OCI-LY1 (cell line): ENCODE measurements around the gene THSD7A.

ENCODE experiments used
- H2AFZ ChIP-seq: fragments of 200-600 bp; sonication (generic), shearing (Covaris generic); 2 replicates; pipeline ENCODE4 v1.6.0; 2014; ENCODE audit warnings: antibody characterized with exemption, mild to moderate bottlenecking, low read length
- H3F3A ChIP-seq: fragments of 200-600 bp; sonication (generic), shearing (Covaris generic); 2 replicates; pipeline ENCODE4 v1.6.0; 2014; ENCODE audit warnings: mild to moderate bottlenecking, antibody characterized with exemption, low read length, moderate library complexity; ENCODE audit not compliant: insufficient read depth
- H3K27ac ChIP-seq: fragments of 200-600 bp; sonication (generic); 2 replicates; pipeline ENCODE4 v1.5.1; 2014; ENCODE audit warnings: low read length, mixed run types, mild to moderate bottlenecking, low read depth; ENCODE audit not compliant: poor library complexity, severe bottlenecking
- H3K27me3 ChIP-seq: fragments of 200-600 bp; sonication (generic); 2 replicates; pipeline ENCODE4 v1.6.0; 2014; ENCODE audit warnings: antibody characterized with exemption, mild to moderate bottlenecking, low read length, moderate library complexity; ENCODE audit not compliant: insufficient read depth
- H3K36me3 ChIP-seq: fragments of 200-600 bp; sonication (generic); 2 replicates; pipeline ENCODE4 v1.6.1; 2014; ENCODE audit warnings: mild to moderate bottlenecking, antibody characterized with exemption, low read length, moderate library complexity, mixed read lengths; ENCODE audit not compliant: insufficient read depth
- H3K4me1 ChIP-seq: fragments of 200-600 bp; sonication (generic); 2 replicates; pipeline ENCODE4 v1.5.1; 2014; ENCODE audit warnings: mild to moderate bottlenecking, low read length, moderate library complexity; ENCODE audit not compliant: insufficient read depth, severe bottlenecking
- H3K4me2 ChIP-seq: fragments of 200-600 bp; sonication (generic), shearing (Covaris generic); 2 replicates; pipeline ENCODE4 v1.6.1; 2014; ENCODE audit warnings: low read length
- H3K4me3 ChIP-seq: fragments of 200-600 bp; sonication (generic); 2 replicates; pipeline ENCODE4 v1.5.1; 2014; ENCODE audit warnings: low read length, low read depth, mild to moderate bottlenecking, mixed read lengths; ENCODE audit not compliant: poor library complexity, severe bottlenecking
- H3K79me2 ChIP-seq: fragments of 200-600 bp; shearing (Covaris generic); 2 replicates; pipeline ENCODE4 v1.6.1; 2016; ENCODE audit warnings: mixed run types, low read length, mixed read lengths; ENCODE audit not compliant: insufficient read depth
- H3K9ac ChIP-seq: fragments of 200-600 bp; sonication (generic), shearing (Covaris generic); 2 replicates; pipeline ENCODE4 v1.6.1; 2014; ENCODE audit warnings: mild to moderate bottlenecking, low read length, mixed read lengths
- H3K9me2 ChIP-seq: fragments of 200-600 bp; sonication (generic), shearing (Covaris generic); 2 replicates; pipeline ENCODE4 v1.6.1; 2014; ENCODE audit warnings: low read depth, mild to moderate bottlenecking, low read length, mixed read lengths
- H3K9me3 ChIP-seq: fragments of 200-600 bp; shearing (Covaris generic); 2 replicates; pipeline ENCODE4 v1.6.1; 2014; ENCODE audit warnings: low read length, mixed read lengths
- H4K20me1 ChIP-seq: fragments of 200-600 bp; sonication (generic), shearing (Covaris generic); 2 replicates; pipeline ENCODE4 v1.6.0; 2016; ENCODE audit warnings: mild to moderate bottlenecking, low read length; ENCODE audit not compliant: insufficient read depth
- EZH2 ChIP-seq: fragments of 200-600 bp; sonication (generic), shearing (Covaris generic); IDR thresholded peaks from 2 replicates; pipeline ENCODE4 v1.8.0; 2017; ENCODE audit warnings: borderline replicate concordance, mixed run types, mild to moderate bottlenecking, antibody characterized with exemption, low read length, moderate library complexity, mixed read lengths
- TF ChIP-seq, protein P1 (sequence below): fragments of 200-600 bp; sonication (generic), shearing (Covaris generic); IDR thresholded peaks from 2 replicates; pipeline ENCODE4 v1.5.1; 2017; ENCODE audit warnings: mild to moderate bottlenecking, antibody characterized with exemption, low read length, moderate library complexity, mixed read lengths

Gene THSD7A

DNA sequence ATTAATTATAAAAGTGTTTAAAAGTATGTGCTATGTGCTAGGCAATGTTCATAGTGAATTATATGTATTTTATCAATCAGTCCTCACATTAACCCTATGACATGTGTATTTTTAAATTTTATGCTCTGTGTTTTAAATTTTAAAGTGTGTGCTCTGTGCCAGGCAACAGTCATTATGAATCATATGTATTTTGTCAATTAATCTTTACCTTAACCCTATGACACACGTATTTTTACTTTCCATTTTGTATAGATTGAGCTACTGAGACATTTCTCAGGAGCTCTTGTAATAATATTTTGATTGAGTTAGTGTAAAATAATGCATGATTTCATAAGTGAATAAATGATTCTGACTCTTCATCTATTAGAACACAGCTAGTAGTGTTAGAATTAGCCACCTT, 117.8 kb downstream of the THSD7A start:
- TF ChIP-seq, protein P1, sequence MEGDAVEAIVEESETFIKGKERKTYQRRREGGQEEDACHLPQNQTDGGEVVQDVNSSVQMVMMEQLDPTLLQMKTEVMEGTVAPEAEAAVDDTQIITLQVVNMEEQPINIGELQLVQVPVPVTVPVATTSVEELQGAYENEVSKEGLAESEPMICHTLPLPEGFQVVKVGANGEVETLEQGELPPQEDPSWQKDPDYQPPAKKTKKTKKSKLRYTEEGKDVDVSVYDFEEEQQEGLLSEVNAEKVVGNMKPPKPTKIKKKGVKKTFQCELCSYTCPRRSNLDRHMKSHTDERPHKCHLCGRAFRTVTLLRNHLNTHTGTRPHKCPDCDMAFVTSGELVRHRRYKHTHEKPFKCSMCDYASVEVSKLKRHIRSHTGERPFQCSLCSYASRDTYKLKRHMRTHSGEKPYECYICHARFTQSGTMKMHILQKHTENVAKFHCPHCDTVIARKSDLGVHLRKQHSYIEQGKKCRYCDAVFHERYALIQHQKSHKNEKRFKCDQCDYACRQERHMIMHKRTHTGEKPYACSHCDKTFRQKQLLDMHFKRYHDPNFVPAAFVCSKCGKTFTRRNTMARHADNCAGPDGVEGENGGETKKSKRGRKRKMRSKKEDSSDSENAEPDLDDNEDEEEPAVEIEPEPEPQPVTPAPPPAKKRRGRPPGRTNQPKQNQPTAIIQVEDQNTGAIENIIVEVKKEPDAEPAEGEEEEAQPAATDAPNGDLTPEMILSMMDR, result no peak
- no peak for TF ChIP-seq EZH2
- H3F3A ChIP-seq, result no peaks in the 10 kb centered on the region
- H3K4me2 ChIP-seq, result no peak overlapping the region
- H3K4me3 ChIP-seq, result no peak overlapping the region
- H2AFZ ChIP-seq, result no peak overlapping the region
- H3K79me2 ChIP-seq, result no peaks in the 10 kb centered on the region
- no peaks in the 10 kb centered on the region for H3K36me3 ChIP-seq
- H3K9me2 ChIP-seq, result no peaks in the 10 kb centered on the region
- H3K9ac ChIP-seq, result no peak overlapping the region
- no peaks in the 10 kb centered on the region for H3K4me1 ChIP-seq
- H3K27ac ChIP-seq, result no peak overlapping the region
- no peaks in the 10 kb centered on the region for H4K20me1 ChIP-seq
- H3K9me3 ChIP-seq, result no peaks in the 10 kb centered on the region
- no peaks in the 10 kb centered on the region for H3K27me3 ChIP-seq

DNA sequence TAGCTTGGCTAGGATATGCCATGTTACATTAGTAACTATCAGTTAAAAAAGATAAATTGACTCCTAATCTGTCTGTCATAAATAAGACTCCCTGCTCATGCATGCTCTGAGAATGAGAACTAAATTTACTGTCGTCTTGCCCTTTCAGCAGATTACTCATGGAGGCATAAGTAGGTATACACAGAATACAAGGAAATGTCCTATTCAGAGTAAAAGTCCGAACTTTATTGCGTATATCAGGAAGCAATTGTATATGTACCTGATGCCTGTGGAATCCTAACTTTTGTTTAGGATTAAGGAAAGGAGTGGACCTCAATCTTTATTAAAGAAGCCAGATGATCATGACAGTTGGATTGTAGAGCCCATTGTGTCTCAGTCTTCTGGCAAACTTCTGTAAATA, 118.6 kb downstream of the THSD7A start:
- Histone ChIP-seq H3K9me2 (no peaks in the 10 kb centered on the region), H4K20me1 (no peaks in the 10 kb centered on the region), H3K4me2 (no peak overlapping the region), H3K9me3 (no peaks in the 10 kb centered on the region), H3K4me1 (no peaks in the 10 kb centered on the region), H3K27ac (no peak overlapping the region), H3K27me3 (no peaks in the 10 kb centered on the region), H3K9ac (no peak overlapping the region), H3F3A (no peaks in the 10 kb centered on the region), H3K36me3 (no peaks in the 10 kb centered on the region), H2AFZ (no peak overlapping the region), H3K79me2 (no peaks in the 10 kb centered on the region), H3K4me3 (no peak overlapping the region)
- TF ChIP-seq, protein P1, result no peak
- TF ChIP-seq EZH2, result no peak

DNA sequence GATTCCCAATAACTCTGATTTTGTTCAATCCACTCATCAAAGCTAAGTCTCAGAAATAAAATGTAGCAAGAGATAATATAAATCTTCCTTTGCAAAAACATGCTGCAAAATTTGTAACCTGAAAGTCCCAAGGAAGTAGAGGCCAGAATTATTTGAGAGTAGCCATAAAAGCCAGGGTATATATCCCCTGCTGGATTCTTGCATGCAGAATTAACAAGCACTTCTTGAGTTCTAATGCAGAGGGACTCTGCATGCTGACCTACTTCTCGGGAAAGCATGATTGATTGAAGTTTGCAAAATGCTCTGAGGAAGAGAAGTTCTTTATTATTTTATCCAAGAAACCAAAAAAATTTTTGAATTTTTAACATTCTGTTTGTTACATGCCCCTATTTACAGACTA, 121.6 kb downstream of the THSD7A start:
- Histone ChIP-seq H3K9me2 (no peaks in the 10 kb centered on the region), H3K27ac (no peak overlapping the region), H3K4me1 (no peaks in the 10 kb centered on the region), H2AFZ (no peak overlapping the region), H3F3A (no peaks in the 10 kb centered on the region), H3K36me3 (no peaks in the 10 kb centered on the region), H4K20me1 (no peaks in the 10 kb centered on the region), H3K4me2 (no peak overlapping the region), H3K27me3 (no peaks in the 10 kb centered on the region), H3K9me3 (no peaks in the 10 kb centered on the region), H3K9ac (no peak overlapping the region), H3K79me2 (no peaks in the 10 kb centered on the region), H3K4me3 (no peak overlapping the region)
- TF ChIP-seq, protein P1, result no peak
- no peak for TF ChIP-seq EZH2
